Left ventricle myocardium inferior (tissue), 1 donor: ENCODE results near the gene DTX3L. TPM values are rescaled to one million over a fixed set of nuclear protein-coding genes. Genes with fewer than 3 reads are reported as not detected.

Source experiments
- DNase-seq: peaks from one replicate; pipeline ENCODE4 v3.0.0-alpha.2; 2020
- H3K27ac ChIP-seq: fragments of 200-600 bp; replicated peaks from 2 replicates; pipeline ENCODE4 v1.8.0; 2021
- H3K27me3 ChIP-seq: fragments of 200-600 bp; 2 replicates; pipeline ENCODE4 v1.8.0; 2021; ENCODE audit warnings: low read depth
- H3K36me3 ChIP-seq: fragments of 200-600 bp; 2 replicates; pipeline ENCODE4 v1.8.0; 2021
- H3K4me1 ChIP-seq: fragments of 200-600 bp; 2 replicates; pipeline ENCODE4 v1.8.0; 2021
- H3K4me3 ChIP-seq: fragments of 200-600 bp; 2 replicates; pipeline ENCODE4 v1.8.0; 2021; ENCODE audit warnings: mild to moderate bottlenecking, moderate library complexity
- H3K9me3 ChIP-seq: fragments of 200-600 bp; replicated peaks from 2 replicates; pipeline ENCODE4 v1.8.0; 2021
- intact Hi-C: fragments of 100-400 bp; cut with micrococcal nuclease; formaldehyde crosslinking; loops from one replicate; pipeline ENCODE4 v1.11.0; 2022
- total RNA-seq: library from RNA; stranded (reverse); fragmentation: NEBNext Ultra II Directional; extraction: Animal tissue kit (Norgen Biotek cat#: 25700); gene quantifications from one replicate; pipeline ENCODE4 v1.2.1, GENCODE V29; 2021
- TF ChIP-seq, protein P1 (sequence below): fragments of 200-600 bp; IDR thresholded peaks from 2 replicates; pipeline ENCODE4 v1.8.0; 2021; ENCODE audit warnings: antibody characterized with exemption, mild to moderate bottlenecking, borderline replicate concordance
- donor health status: DM: no; HTN: yes; CAD: no; lungs with severe emphysema.

DTX3L gene
- total RNA-seq, 1 donor from 2014 or later, result 13.6 TPM

DNA sequence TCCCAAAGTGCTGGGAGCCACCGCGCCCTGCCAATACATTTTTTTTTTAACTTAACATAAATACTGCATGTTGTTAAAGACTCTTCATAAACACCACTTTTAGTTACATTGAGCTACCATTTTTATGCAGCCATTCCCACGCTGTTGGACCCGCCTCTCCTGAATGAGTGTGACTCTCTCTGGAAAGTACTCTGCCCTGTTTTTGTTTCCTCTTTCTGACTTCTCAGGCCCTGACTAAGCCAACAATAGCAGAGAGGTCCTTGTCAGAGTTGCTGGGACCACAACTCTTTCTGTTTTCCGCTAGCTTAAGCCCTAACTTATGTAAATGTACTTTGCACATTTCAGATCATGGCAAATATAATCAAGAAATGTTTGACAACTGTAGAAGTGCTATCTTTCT is 48.6 kb downstream of the DTX3L start:
- H3K4me3 ChIP-seq, result no peak overlapping the region
- intact Hi-C loops, result no loop called here
- TF ChIP-seq, protein P1, sequence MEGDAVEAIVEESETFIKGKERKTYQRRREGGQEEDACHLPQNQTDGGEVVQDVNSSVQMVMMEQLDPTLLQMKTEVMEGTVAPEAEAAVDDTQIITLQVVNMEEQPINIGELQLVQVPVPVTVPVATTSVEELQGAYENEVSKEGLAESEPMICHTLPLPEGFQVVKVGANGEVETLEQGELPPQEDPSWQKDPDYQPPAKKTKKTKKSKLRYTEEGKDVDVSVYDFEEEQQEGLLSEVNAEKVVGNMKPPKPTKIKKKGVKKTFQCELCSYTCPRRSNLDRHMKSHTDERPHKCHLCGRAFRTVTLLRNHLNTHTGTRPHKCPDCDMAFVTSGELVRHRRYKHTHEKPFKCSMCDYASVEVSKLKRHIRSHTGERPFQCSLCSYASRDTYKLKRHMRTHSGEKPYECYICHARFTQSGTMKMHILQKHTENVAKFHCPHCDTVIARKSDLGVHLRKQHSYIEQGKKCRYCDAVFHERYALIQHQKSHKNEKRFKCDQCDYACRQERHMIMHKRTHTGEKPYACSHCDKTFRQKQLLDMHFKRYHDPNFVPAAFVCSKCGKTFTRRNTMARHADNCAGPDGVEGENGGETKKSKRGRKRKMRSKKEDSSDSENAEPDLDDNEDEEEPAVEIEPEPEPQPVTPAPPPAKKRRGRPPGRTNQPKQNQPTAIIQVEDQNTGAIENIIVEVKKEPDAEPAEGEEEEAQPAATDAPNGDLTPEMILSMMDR, result no peak
- H3K27me3 ChIP-seq, result peaks cover 4% of the 10 kb centered on the region
- no peak overlapping the region for H3K27ac ChIP-seq
- H3K4me1 ChIP-seq, result no peaks in the 10 kb centered on the region
- H3K36me3 ChIP-seq, result no peaks in the 10 kb centered on the region
- no peak for DNase-seq
- H3K9me3 ChIP-seq, result no peaks in the 10 kb centered on the region

DNA sequence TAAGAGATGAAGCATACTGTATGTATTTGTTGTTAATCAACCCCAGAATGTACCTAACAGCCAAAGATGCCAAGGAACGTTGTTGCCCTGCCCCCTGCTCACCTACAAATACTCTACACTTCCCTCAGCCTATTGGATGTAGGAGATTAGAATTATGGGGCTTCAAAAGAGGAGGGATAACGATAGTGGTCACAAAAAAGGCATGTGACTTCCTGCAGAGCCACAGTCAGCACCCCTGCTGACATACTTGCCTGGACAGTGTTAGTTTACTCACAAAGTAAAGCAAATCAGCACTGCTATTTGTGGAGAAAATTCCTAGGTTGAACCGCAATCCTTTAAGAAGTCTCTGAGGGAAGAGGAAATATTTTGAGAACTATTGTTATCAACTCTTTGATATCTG is 51.2 kb downstream of the DTX3L start:
- no peak overlapping the region for H3K4me3 ChIP-seq
- no peak overlapping the region for H3K27ac ChIP-seq
- DNase-seq, result no peak
- H3K4me1 ChIP-seq, result no peaks in the 10 kb centered on the region
- H3K36me3 ChIP-seq, result no peaks in the 10 kb centered on the region
- intact Hi-C loops, result no loop called here
- H3K27me3 ChIP-seq, result peaks cover 6% of the 10 kb centered on the region
- H3K9me3 ChIP-seq, result no peaks in the 10 kb centered on the region
- TF ChIP-seq, protein P1, result no peak

DNA sequence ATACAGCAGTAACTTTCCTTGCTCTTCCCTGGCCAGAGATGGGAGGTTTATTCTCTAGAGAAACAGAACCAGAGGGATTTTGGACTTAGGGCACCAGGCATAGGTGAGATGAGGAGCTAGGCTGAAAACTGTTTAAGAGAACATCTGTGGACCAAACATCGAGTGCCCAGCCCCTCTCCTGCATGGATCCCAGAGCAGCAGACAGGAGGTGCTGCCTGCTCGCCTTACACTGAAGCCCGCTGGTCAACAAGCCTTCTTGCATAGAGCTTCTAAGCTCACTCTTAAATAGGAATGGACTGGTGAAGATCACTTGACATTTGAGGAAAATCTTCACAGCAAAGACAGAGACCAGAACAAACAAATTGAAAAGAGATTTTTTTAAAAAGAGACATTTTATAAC is 54.5 kb downstream of the DTX3L start:
- Histone ChIP-seq H3K27me3 (peaks cover 6% of the 10 kb centered on the region), H3K4me1 (no peaks in the 10 kb centered on the region), H3K9me3 (no peaks in the 10 kb centered on the region), H3K4me3 (no peak overlapping the region), H3K36me3 (no peaks in the 10 kb centered on the region), H3K27ac (no peak overlapping the region)
- no peak for DNase-seq
- TF ChIP-seq, protein P1, result no peak
- intact Hi-C loops, result no loop called here

DNA sequence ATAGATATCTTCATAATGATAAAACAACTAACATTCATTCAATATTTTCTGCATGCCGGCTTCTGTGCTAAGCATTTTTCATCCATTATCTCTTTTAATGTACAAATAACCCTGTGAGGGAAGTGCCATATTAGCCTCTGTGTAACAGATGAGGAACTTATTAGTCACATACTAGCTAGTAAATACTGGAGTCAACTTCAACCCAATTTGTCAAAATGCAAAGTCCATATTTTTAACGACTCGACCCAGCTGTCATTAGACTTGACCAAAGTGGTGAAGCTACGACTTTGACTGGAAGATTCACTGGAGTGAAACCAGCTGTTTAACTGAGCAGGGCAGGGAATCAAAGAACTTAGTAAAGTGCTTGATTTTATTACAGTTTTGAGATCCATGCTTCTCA is 54.9 kb downstream of the DTX3L start:
- intact Hi-C loops, result no loop called here
- Histone ChIP-seq H3K36me3 (no peaks in the 10 kb centered on the region), H3K9me3 (no peaks in the 10 kb centered on the region), H3K27me3 (peaks cover 8% of the 10 kb centered on the region), H3K4me3 (no peak overlapping the region), H3K27ac (no peak overlapping the region), H3K4me1 (no peaks in the 10 kb centered on the region)
- TF ChIP-seq, protein P1, result no peak
- DNase-seq, result no peak

DNA sequence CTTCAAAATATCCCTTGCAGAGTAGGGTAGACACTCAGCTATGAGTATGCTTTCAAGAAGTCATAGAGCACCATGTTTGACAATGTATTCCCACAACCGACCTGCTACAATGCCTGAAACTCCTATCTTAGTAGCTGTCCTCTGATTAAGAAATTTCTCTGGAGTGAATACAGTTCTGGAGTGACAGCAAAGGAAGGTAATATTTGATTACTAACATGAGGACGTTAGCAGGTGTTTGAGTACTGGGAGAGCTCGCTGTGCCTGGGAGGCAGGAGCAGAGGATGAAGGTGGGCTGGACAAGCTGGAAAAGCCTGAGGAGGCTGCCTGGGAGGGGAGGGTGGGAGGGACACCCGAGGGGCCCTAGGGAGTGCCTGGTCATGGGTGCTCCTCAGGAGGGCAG is 56.3 kb downstream of the DTX3L start:
- Histone ChIP-seq H3K27ac (no peak overlapping the region), H3K36me3 (no peaks in the 10 kb centered on the region), H3K27me3 (peaks cover 12% of the 10 kb centered on the region), H3K9me3 (no peaks in the 10 kb centered on the region), H3K4me1 (no peaks in the 10 kb centered on the region), H3K4me3 (no peak overlapping the region)
- DNase-seq, result no peak
- intact Hi-C loops, result no loop called here
- TF ChIP-seq, protein P1, result no peak

DNA sequence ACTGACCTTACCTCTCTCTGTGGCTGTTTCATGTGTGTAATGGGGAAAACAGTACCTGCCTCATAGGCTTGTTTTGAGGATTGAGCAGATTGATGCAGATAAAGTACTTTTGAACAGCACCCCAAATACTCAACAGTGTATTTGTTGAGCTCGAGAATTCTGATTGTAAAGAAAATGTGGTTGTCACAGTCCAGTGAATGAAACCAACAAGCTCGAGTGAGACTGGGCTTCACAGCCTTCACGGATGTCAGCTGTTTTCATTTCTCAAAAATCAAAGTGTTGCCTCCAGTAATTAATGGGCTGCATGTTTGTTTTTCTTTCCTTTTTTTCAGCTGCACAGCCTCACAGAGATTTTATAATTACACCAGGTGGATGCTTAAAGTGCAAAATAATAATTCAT is 57.0 kb downstream of the DTX3L start:
- no peak for DNase-seq
- H3K36me3 ChIP-seq, result no peaks in the 10 kb centered on the region
- no peak overlapping the region for H3K27ac ChIP-seq
- no peak overlapping the region for H3K4me3 ChIP-seq
- H3K27me3 ChIP-seq, result peaks cover 12% of the 10 kb centered on the region
- no peaks in the 10 kb centered on the region for H3K9me3 ChIP-seq
- no peaks in the 10 kb centered on the region for H3K4me1 ChIP-seq
- TF ChIP-seq, protein P1, result no peak
- intact Hi-C loops, result no loop called here
